K562 (cell line): ENCODE measurements around the gene HLA-F. TPM values are rescaled to one million over a fixed set of nuclear protein-coding genes. Genes with fewer than 3 reads are reported as not detected.
A peak's percentile ranks its signal among the peaks of the same experiment; 100 is the strongest.

Experiments
- CBX8 ChIP-seq: fragments of 200-600 bp; sonication (generic); IDR thresholded peaks from 2 replicates; pipeline ENCODE4 v1.6.1; 2012; ENCODE audit warnings: borderline replicate concordance, mixed run types, low read depth, mild to moderate bottlenecking, moderate library complexity, mixed read lengths, low read length, control low read depth, inconsistent platforms; ENCODE audit not compliant: poor library complexity, severe bottlenecking; ENCODE audit errors: extremely low read depth
- FOXA3 ChIP-seq, 2 experiments: fragments of 450-650 bp in 1 of 2; sonication (generic) in 1 of 2; formaldehyde crosslinking; IDR thresholded peaks in 1 of 2; conservative IDR thresholded peaks in 1 of 2; 2 replicates each; pipeline versions ENCODE4 v1.4.0 to v1.8.0; 2020 to 2022; ENCODE audit warnings: mild to moderate bottlenecking in 2 of 2, missing genetic modification reagents in 1 of 2
- MXI1 ChIP-seq: IDR thresholded peaks from 2 replicates; pipeline ENCODE4 v1.6.1; 2011; ENCODE audit warnings: low read depth, mild to moderate bottlenecking, improper control_type of control experiment, low read length
- NBN ChIP-seq: fragments of 450-650 bp; IDR thresholded peaks from 2 replicates; pipeline ENCODE4 v1.6.1; 2016; ENCODE audit warnings: low read depth, mild to moderate bottlenecking
- NCOR1 ChIP-seq: fragments of 450-650 bp; IDR thresholded peaks from 2 replicates; pipeline ENCODE4 v1.6.1; 2016; ENCODE audit warnings: mild to moderate bottlenecking, moderate library complexity
- RBBP5 ChIP-seq: fragments of 200-600 bp; sonication (generic); IDR thresholded peaks from 2 replicates; pipeline ENCODE4 v1.6.1; 2012; ENCODE audit warnings: borderline replicate concordance, mild to moderate bottlenecking, low read length, control low read depth, inconsistent platforms; ENCODE audit not compliant: insufficient read depth, poor library complexity, severe bottlenecking
- SNIP1 ChIP-seq: fragments of 450-650 bp; IDR thresholded peaks from 2 replicates; pipeline ENCODE4 v1.7.1; 2017; ENCODE audit warnings: low read depth, mild to moderate bottlenecking
- ZNF79 ChIP-seq: fragments of 250-450 bp; sonication (Bioruptor Pico); IDR thresholded peaks from 2 replicates; pipeline ENCODE4 v1.4.0; 2020; ENCODE audit warnings: low read depth, mild to moderate bottlenecking, moderate library complexity
- ZSCAN29 ChIP-seq: fragments of 450-650 bp; IDR thresholded peaks from 2 replicates; pipeline ENCODE4 v1.6.1; 2017
- polyA plus RNA-seq, 8 experiments: library from polyadenylated mRNA; depleted of rRNA in 4 of 8; stranded (reverse) in 5 of 8; unstranded in 3 of 8; fragments of >200 nt; fragmentation: Nextera tagmentation in 2 of 8; fragmentation: Illumina TruSeq in 1 of 8; extraction: Ambion mirVana in 2 of 8; extraction: Trizol in 1 of 8; gene quantifications; 2 replicates each; pipeline versions ENCODE4 v1.2.1 to v1.2.3, GENCODE V29; 2011 to 2014; ENCODE audit warnings: inconsistent platforms in 1 of 8, missing spikeins in 1 of 8
- total RNA-seq, 7 experiments: library from RNA; depleted of rRNA in 6 of 7; stranded (reverse); fragments of >200 nt in 6 of 7; fragmentation: Illumina TruSeq in 2 of 7; extraction: Trizol in 2 of 7; gene quantifications; 2 replicates each; pipeline versions ENCODE4 v1.2.1 to v1.2.3, GENCODE V29; 2011 to 2021; ENCODE audit warnings: low replicate concordance in 1 of 7
- TF ChIP-seq, protein P1 (sequence below): fragments of 450-650 bp; IDR thresholded peaks from 2 replicates; pipeline ENCODE4 v1.6.1; 2016; ENCODE audit warnings: mild to moderate bottlenecking, moderate library complexity
- TF ChIP-seq, protein P2 (sequence below): IDR thresholded peaks from 3 replicates; pipeline ENCODE4 v1.6.1; 2011; ENCODE audit warnings: borderline replicate concordance, mild to moderate bottlenecking, moderate library complexity; ENCODE audit not compliant: insufficient read length; ENCODE audit errors: extremely low read depth
- TF ChIP-seq, protein P3 (sequence below): fragments of 250-450 bp; sonication (Bioruptor Pico); IDR thresholded peaks from 2 replicates; pipeline ENCODE4 v1.4.0; 2020; ENCODE audit warnings: mild to moderate bottlenecking

Gene HLA-F
- total and polyA plus RNA-seq, 9 of the 15 experiments (the other 6 are each of a cell fraction or from before 2014, with no cell fraction given), result 0.40 to 0.76 (median 0.46) TPM; not detected in 6

DNA sequence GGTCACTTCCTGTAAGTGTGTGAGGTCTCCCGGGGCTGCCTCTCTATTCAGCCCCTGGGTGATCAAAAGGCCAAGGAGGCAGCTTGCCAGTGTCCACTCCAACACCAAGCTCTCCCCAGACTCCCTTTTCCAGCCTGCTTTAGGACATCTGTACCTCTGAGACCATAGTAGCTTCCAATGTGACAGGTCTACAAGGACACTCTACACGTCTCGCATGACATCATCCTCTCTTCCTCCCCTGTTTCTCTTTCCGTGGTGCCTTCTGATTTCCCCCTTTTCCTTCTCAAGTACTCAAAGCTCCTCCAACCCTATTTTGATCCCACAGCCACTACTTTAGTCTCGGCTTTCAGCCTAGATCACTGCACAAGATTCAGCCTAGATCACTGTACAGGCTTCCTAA lies 26.4 kb downstream of the HLA-F start (continued):
- TF ChIP-seq, protein P1, sequence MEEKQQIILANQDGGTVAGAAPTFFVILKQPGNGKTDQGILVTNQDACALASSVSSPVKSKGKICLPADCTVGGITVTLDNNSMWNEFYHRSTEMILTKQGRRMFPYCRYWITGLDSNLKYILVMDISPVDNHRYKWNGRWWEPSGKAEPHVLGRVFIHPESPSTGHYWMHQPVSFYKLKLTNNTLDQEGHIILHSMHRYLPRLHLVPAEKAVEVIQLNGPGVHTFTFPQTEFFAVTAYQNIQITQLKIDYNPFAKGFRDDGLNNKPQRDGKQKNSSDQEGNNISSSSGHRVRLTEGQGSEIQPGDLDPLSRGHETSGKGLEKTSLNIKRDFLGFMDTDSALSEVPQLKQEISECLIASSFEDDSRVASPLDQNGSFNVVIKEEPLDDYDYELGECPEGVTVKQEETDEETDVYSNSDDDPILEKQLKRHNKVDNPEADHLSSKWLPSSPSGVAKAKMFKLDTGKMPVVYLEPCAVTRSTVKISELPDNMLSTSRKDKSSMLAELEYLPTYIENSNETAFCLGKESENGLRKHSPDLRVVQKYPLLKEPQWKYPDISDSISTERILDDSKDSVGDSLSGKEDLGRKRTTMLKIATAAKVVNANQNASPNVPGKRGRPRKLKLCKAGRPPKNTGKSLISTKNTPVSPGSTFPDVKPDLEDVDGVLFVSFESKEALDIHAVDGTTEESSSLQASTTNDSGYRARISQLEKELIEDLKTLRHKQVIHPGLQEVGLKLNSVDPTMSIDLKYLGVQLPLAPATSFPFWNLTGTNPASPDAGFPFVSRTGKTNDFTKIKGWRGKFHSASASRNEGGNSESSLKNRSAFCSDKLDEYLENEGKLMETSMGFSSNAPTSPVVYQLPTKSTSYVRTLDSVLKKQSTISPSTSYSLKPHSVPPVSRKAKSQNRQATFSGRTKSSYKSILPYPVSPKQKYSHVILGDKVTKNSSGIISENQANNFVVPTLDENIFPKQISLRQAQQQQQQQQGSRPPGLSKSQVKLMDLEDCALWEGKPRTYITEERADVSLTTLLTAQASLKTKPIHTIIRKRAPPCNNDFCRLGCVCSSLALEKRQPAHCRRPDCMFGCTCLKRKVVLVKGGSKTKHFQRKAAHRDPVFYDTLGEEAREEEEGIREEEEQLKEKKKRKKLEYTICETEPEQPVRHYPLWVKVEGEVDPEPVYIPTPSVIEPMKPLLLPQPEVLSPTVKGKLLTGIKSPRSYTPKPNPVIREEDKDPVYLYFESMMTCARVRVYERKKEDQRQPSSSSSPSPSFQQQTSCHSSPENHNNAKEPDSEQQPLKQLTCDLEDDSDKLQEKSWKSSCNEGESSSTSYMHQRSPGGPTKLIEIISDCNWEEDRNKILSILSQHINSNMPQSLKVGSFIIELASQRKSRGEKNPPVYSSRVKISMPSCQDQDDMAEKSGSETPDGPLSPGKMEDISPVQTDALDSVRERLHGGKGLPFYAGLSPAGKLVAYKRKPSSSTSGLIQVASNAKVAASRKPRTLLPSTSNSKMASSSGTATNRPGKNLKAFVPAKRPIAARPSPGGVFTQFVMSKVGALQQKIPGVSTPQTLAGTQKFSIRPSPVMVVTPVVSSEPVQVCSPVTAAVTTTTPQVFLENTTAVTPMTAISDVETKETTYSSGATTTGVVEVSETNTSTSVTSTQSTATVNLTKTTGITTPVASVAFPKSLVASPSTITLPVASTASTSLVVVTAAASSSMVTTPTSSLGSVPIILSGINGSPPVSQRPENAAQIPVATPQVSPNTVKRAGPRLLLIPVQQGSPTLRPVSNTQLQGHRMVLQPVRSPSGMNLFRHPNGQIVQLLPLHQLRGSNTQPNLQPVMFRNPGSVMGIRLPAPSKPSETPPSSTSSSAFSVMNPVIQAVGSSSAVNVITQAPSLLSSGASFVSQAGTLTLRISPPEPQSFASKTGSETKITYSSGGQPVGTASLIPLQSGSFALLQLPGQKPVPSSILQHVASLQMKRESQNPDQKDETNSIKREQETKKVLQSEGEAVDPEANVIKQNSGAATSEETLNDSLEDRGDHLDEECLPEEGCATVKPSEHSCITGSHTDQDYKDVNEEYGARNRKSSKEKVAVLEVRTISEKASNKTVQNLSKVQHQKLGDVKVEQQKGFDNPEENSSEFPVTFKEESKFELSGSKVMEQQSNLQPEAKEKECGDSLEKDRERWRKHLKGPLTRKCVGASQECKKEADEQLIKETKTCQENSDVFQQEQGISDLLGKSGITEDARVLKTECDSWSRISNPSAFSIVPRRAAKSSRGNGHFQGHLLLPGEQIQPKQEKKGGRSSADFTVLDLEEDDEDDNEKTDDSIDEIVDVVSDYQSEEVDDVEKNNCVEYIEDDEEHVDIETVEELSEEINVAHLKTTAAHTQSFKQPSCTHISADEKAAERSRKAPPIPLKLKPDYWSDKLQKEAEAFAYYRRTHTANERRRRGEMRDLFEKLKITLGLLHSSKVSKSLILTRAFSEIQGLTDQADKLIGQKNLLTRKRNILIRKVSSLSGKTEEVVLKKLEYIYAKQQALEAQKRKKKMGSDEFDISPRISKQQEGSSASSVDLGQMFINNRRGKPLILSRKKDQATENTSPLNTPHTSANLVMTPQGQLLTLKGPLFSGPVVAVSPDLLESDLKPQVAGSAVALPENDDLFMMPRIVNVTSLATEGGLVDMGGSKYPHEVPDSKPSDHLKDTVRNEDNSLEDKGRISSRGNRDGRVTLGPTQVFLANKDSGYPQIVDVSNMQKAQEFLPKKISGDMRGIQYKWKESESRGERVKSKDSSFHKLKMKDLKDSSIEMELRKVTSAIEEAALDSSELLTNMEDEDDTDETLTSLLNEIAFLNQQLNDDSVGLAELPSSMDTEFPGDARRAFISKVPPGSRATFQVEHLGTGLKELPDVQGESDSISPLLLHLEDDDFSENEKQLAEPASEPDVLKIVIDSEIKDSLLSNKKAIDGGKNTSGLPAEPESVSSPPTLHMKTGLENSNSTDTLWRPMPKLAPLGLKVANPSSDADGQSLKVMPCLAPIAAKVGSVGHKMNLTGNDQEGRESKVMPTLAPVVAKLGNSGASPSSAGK, result no peak
- TF ChIP-seq ZNF79 (CRISPR knock-in tag) (no peak), NCOR1 (no peak), RBBP5 (no peak), ZSCAN29 (peak; percentile 79), FOXA3 (CRISPR knock-in tag; conservative IDR thresholded peaks at IDR 0.05 in 1 of 2, IDR thresholded peaks at IDR 0.05 in 1 of 2) (no peak), NBN (no peak), SNIP1 (no peak), MXI1 (no peak), CBX8 (no peak)
- TF ChIP-seq, protein P2, sequence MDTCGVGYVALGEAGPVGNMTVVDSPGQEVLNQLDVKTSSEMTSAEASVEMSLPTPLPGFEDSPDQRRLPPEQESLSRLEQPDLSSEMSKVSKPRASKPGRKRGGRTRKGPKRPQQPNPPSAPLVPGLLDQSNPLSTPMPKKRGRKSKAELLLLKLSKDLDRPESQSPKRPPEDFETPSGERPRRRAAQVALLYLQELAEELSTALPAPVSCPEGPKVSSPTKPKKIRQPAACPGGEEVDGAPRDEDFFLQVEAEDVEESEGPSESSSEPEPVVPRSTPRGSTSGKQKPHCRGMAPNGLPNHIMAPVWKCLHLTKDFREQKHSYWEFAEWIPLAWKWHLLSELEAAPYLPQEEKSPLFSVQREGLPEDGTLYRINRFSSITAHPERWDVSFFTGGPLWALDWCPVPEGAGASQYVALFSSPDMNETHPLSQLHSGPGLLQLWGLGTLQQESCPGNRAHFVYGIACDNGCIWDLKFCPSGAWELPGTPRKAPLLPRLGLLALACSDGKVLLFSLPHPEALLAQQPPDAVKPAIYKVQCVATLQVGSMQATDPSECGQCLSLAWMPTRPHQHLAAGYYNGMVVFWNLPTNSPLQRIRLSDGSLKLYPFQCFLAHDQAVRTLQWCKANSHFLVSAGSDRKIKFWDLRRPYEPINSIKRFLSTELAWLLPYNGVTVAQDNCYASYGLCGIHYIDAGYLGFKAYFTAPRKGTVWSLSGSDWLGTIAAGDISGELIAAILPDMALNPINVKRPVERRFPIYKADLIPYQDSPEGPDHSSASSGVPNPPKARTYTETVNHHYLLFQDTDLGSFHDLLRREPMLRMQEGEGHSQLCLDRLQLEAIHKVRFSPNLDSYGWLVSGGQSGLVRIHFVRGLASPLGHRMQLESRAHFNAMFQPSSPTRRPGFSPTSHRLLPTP, result no peak
- TF ChIP-seq, protein P3, sequence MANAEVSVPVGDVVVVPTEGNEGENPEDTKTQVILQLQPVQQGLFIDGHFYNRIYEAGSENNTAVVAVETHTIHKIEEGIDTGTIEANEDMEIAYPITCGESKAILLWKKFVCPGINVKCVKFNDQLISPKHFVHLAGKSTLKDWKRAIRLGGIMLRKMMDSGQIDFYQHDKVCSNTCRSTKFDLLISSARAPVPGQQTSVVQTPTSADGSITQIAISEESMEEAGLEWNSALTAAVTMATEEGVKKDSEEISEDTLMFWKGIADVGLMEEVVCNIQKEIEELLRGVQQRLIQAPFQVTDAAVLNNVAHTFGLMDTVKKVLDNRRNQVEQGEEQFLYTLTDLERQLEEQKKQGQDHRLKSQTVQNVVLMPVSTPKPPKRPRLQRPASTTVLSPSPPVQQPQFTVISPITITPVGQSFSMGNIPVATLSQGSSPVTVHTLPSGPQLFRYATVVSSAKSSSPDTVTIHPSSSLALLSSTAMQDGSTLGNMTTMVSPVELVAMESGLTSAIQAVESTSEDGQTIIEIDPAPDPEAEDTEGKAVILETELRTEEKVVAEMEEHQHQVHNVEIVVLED (CRISPR knock-in tag), result no peak
